NCI-H345 treated with DMSO at 0.1 percent for 48 hours (cell line): ENCODE data around the gene NFIA.

Source experiments
- DNase-seq: peaks from one replicate; lab custom pipeline; 2025; ENCODE audit not compliant: unreplicated experiment; lab: John Stamatoyannopoulos, UW

The NFIA gene

GRCh38 chr1:61469365-61469764 is 387.0 kb downstream of the NFIA start:
- no peak for DNase-seq

- no peak for DNase-seq
These were observed 390.5 kb downstream of the NFIA start for GRCh38 chr1:61472876-61473275.

- no peak for DNase-seq
These were observed 392.0 kb downstream of the NFIA start for GRCh38 chr1:61474269-61474817.

- no peak for DNase-seq
These were observed 392.6 kb downstream of the NFIA start for GRCh38 chr1:61474963-61475362.

- DNase-seq: no peak
These were observed 394.9 kb downstream of the NFIA start for GRCh38 chr1:61477301-61477700.

- no peak for DNase-seq
These were observed 398.0 kb downstream of the NFIA start for GRCh38 chr1:61480273-61480935.

- no peak for DNase-seq
These were observed 399.0 kb downstream of the NFIA start for GRCh38 chr1:61481315-61481715.

- no peak for DNase-seq
These were observed 399.9 kb downstream of the NFIA start for GRCh38 chr1:61482170-61482734.

GRCh38 chr1:61486783-61487536 is 404.6 kb downstream of the NFIA start:
- DNase-seq: no peak

- DNase-seq: no peak
These were observed 405.4 kb downstream of the NFIA start for GRCh38 chr1:61487801-61488200.

- DNase-seq: no peak
These were observed 408.6 kb downstream of the NFIA start for GRCh38 chr1:61490924-61491323.

GRCh38 chr1:61491497-61491896 is 409.1 kb downstream of the NFIA start:
- no peak for DNase-seq

- DNase-seq: no peak
These were observed 411.6 kb downstream of the NFIA start for GRCh38 chr1:61494000-61494399.

GRCh38 chr1:61496501-61496900 is 414.1 kb downstream of the NFIA start:
- no peak for DNase-seq

GRCh38 chr1:61497013-61497412 is 414.7 kb downstream of the NFIA start:
- no peak for DNase-seq

- no peak for DNase-seq
These were observed 416.0 kb downstream of the NFIA start for GRCh38 chr1:61498342-61498741.

- no peak for DNase-seq
These were observed 419.9 kb downstream of the NFIA start for GRCh38 chr1:61501971-61502916.

GRCh38 chr1:61504305-61504704 is 421.9 kb downstream of the NFIA start:
- no peak for DNase-seq

GRCh38 chr1:61504852-61505390 is 422.6 kb downstream of the NFIA start:
- DNase-seq: no peak

GRCh38 chr1:61506236-61506635 is 423.9 kb downstream of the NFIA start:
- no peak for DNase-seq
